ENCODE results near the gene IER5. TPM values are rescaled to one million over a fixed set of nuclear protein-coding genes. Genes with fewer than 3 reads are reported as not detected.

IER5 gene
- total RNA-seq, 6 experiments from 2014 or later: 35.7 to 49.1 (median 43.4) TPM

DNA sequence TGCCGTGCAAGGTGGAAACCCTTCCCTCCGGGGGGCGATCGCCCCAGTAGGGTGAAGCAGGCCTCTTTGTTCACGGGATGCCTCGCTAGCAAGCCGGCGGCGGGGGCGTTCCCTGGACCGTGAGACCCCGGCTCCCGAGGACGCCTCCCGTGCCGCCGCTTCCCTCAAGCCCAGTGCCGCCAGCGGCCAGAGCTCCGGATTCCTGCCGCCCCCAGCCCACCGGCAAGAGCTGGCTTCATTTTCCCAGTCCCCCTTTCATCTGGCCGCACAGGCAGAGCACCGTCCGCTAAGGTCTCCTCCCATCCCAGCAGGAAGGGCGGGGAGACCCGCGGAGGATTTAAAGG, 16.3 kb downstream of the IER5 start:
- Mint-ChIP-seq H3K27me3 (ENCODE audit: insufficient read depth) (peaks cover 4% of the 10 kb centered on the region; the same call in 1 of the 2 replicates), H3K4me3 (peak overlapping the region; percentile 91), H3K27ac (peak overlapping the region; percentile 84), H3K4me1 (ENCODE audit: low read depth) (peaks cover 82% of the 10 kb centered on the region), H3K9me3 (no peaks in the 10 kb centered on the region), H3K36me3 (ENCODE audit: low read depth) (no peaks in the 10 kb centered on the region)
- DNase-seq: no peak
- TF ChIP-seq, protein P1, sequence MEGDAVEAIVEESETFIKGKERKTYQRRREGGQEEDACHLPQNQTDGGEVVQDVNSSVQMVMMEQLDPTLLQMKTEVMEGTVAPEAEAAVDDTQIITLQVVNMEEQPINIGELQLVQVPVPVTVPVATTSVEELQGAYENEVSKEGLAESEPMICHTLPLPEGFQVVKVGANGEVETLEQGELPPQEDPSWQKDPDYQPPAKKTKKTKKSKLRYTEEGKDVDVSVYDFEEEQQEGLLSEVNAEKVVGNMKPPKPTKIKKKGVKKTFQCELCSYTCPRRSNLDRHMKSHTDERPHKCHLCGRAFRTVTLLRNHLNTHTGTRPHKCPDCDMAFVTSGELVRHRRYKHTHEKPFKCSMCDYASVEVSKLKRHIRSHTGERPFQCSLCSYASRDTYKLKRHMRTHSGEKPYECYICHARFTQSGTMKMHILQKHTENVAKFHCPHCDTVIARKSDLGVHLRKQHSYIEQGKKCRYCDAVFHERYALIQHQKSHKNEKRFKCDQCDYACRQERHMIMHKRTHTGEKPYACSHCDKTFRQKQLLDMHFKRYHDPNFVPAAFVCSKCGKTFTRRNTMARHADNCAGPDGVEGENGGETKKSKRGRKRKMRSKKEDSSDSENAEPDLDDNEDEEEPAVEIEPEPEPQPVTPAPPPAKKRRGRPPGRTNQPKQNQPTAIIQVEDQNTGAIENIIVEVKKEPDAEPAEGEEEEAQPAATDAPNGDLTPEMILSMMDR (IDR thresholded peaks at IDR 0.05): peak; percentile 65

DNA sequence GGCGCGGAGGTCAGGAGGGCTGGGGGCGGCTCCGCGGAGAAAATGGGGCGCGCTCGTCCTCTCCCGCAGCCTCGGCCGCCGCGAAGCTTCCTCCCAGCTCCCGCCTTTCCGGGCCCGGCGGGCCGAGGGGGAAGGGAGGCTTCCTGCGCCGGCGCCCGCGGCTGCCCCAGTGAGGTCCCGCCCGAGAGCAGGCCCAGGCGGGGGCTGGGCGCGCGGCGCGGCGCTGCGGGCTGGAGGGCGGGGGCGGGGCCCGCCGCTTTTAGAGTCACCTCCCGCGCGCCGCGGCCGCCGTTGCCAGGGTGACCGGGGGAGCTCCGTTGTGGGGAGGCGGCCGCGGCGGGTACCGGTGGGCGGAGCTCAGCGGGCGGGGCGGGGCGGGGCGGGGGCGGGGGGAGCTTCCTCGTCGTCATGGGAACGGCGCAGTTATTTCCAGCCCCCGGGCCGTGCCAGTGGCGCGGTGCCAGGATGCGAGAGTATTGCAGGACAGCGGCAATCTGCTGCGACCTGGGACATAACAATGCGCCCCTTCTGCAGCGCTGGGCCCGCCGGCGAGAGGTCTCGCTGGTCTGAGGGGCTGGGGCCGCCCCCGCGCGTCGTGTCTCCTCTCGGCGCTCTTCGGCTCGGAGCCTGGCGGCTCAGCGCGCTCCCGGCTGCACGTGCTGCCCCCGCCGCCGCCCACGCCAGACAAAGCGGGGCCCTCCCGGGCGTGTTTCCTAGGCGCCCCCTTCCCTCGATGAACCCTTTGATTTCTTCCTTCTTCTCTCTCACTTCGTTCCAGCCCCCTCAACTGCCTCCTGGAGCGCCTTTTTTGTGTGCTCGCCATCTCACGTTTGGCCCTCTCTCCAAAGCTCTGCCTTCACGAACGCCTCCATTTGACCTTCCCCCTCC, 16.9 kb downstream of the IER5 start:
- Mint-ChIP-seq H3K4me3 (peak overlapping the region; percentile 91), H3K36me3 (ENCODE audit: low read depth) (no peaks in the 10 kb centered on the region), H3K9me3 (no peaks in the 10 kb centered on the region), H3K27ac (peak overlapping the region; percentile 84), H3K27me3 (ENCODE audit: insufficient read depth) (peaks cover 4% of the 10 kb centered on the region; the same call in 1 of the 2 replicates), H3K4me1 (ENCODE audit: low read depth) (peaks cover 78% of the 10 kb centered on the region)
- TF ChIP-seq, protein P1 (IDR thresholded peaks at IDR 0.05): no peak
- DNase-seq: peak; percentile 86

- Mint-ChIP-seq H3K27me3 (ENCODE audit: insufficient read depth) (peaks cover 4% of the 10 kb centered on the region; the same call in 1 of the 2 replicates), H3K36me3 (ENCODE audit: low read depth) (peaks cover 3% of the 10 kb centered on the region; the same call in 1 of the 2 replicates), H3K4me1 (ENCODE audit: low read depth) (peaks cover 77% of the 10 kb centered on the region), H3K27ac (peak overlapping the region; percentile 71), H3K9me3 (peaks cover 2% of the 10 kb centered on the region; the same call in 1 of the 2 replicates), H3K4me3 (peak overlapping the region; percentile 82)
- TF ChIP-seq, protein P1 (IDR thresholded peaks at IDR 0.05): no peak
- no peak for DNase-seq
Observed at GRCh38 chr1:181106022-181106312, 17.5 kb downstream of the IER5 start.

- Mint-ChIP-seq H3K27me3 (ENCODE audit: insufficient read depth) (peaks cover 7% of the 10 kb centered on the region; the same call in 1 of the 2 replicates), H3K4me3 (peak overlapping the region; percentile 82; the same call in 1 of the 2 replicates), H3K9me3 (peaks cover 7% of the 10 kb centered on the region; the same call in 1 of the 2 replicates), H3K4me1 (ENCODE audit: low read depth) (peaks cover 77% of the 10 kb centered on the region), H3K27ac (no peak overlapping the region), H3K36me3 (ENCODE audit: low read depth) (peaks cover 8% of the 10 kb centered on the region)
- no peak for DNase-seq
- TF ChIP-seq, protein P1 (IDR thresholded peaks at IDR 0.05): no peak
Observed at GRCh38 chr1:181106479-181106878, 18.0 kb downstream of the IER5 start.

- H3K27me3 Mint-ChIP-seq (ENCODE audit: insufficient read depth): peaks cover 7% of the 10 kb centered on the region; the same call in 1 of the 2 replicates
- DNase-seq: no peak
- H3K27ac Mint-ChIP-seq: no peak overlapping the region
- H3K36me3 Mint-ChIP-seq (ENCODE audit: low read depth): peaks cover 11% of the 10 kb centered on the region
- H3K9me3 Mint-ChIP-seq: peaks cover 9% of the 10 kb centered on the region; the same call in 1 of the 2 replicates
- no peak overlapping the region for H3K4me3 Mint-ChIP-seq
- H3K4me1 Mint-ChIP-seq (ENCODE audit: low read depth): peaks cover 77% of the 10 kb centered on the region
- TF ChIP-seq, protein P1 (IDR thresholded peaks at IDR 0.05): no peak
Observed at GRCh38 chr1:181107711-181108110, 19.2 kb downstream of the IER5 start.

All from HFFc6 (cell line).